Measurements from ENCODE around the gene BTG1.

The BTG1 gene

DNA sequence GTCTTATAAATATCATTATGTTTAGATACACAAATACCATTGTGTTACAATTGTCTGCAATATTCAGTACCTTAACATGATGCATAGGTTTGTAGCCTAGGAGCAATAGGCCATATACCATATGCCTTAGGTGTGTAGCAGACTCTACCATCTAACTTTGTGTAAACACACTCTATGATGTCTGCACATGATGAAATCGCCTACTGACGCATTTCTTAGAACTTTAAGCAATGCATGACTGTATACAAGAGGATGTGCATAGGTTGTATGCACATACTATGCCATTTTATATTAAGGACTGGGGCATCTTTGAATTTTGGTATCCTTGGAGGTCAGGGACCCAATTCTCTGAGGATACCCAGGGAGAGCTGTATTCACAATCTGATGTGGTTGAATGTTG lies 10.1 kb upstream of the BTG1 start:
- H3K4me3 ChIP-seq (ENCODE audit: insufficient read depth, low read depth, low read length, poor library complexity, severe bottlenecking), result no peak overlapping the region
- H3K4me1 ChIP-seq (ENCODE audit: control insufficient read depth, insufficient read depth, low read length, poor library complexity, severe bottlenecking), result no peaks in the 10 kb centered on the region
- no peak overlapping the region for H3K27ac ChIP-seq (ENCODE audit: insufficient read depth, low read length, poor library complexity, severe bottlenecking)
- no peak for DNase-seq
- H3K27me3 ChIP-seq (replicated peaks; ENCODE audit: control insufficient read depth, insufficient read depth, low read length, poor library complexity, severe bottlenecking), result no peaks in the 10 kb centered on the region
- H3K36me3 ChIP-seq (ENCODE audit: control insufficient read depth, insufficient read depth, low read length), result no peaks in the 10 kb centered on the region
- H3K9me3 ChIP-seq (ENCODE audit: control insufficient read depth, low read length), result no peaks in the 10 kb centered on the region

GRCh38 chr12:92151916-92152315 lies 6.3 kb upstream of the BTG1 start:
- no peaks in the 10 kb centered on the region for H3K4me1 ChIP-seq (ENCODE audit: control insufficient read depth, insufficient read depth, low read length, poor library complexity, severe bottlenecking)
- no peaks in the 10 kb centered on the region for H3K36me3 ChIP-seq (ENCODE audit: control insufficient read depth, insufficient read depth, low read length)

DNA sequence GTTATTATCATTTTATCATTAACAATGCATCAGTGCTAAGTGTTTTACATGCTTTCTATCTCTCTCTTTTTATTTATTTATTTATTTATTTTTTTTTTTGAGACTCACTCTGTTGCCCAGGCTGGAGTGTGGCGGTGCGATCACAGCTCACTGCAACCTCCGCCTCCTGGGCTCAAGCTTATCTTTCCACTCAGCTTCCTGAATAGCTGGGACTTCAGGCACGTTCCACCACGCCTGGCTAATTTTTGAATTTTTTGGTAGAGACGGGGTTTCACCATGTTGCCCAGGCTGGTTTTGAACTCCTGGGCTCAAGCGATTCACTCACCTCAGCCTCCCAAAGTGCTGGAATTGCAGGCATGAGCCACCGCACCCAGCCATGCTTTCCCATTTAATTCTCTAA lies 3.9 kb upstream of the BTG1 start:
- no peak for DNase-seq
- H3K4me3 ChIP-seq (ENCODE audit: insufficient read depth, low read depth, low read length, poor library complexity, severe bottlenecking), result no peak overlapping the region
- no peaks in the 10 kb centered on the region for H3K4me1 ChIP-seq (ENCODE audit: control insufficient read depth, insufficient read depth, low read length, poor library complexity, severe bottlenecking)
- H3K27me3 ChIP-seq (replicated peaks; ENCODE audit: control insufficient read depth, insufficient read depth, low read length, poor library complexity, severe bottlenecking), result no peaks in the 10 kb centered on the region
- peaks cover 8% of the 10 kb centered on the region for H3K36me3 ChIP-seq (ENCODE audit: control insufficient read depth, insufficient read depth, low read length)
- H3K9me3 ChIP-seq (ENCODE audit: control insufficient read depth, low read length), result no peaks in the 10 kb centered on the region
- no peak overlapping the region for H3K27ac ChIP-seq (ENCODE audit: insufficient read depth, low read length, poor library complexity, severe bottlenecking)

More at GRCh38 chr12:92151916-92152315, 6.3 kb upstream of the BTG1 start:
- no peaks in the 10 kb centered on the region for H3K9me3 ChIP-seq (ENCODE audit: control insufficient read depth, low read length)
- no peak for DNase-seq
- no peak overlapping the region for H3K27ac ChIP-seq (ENCODE audit: insufficient read depth, low read length, poor library complexity, severe bottlenecking)
- H3K4me3 ChIP-seq (ENCODE audit: insufficient read depth, low read depth, low read length, poor library complexity, severe bottlenecking), result no peak overlapping the region
- no peaks in the 10 kb centered on the region for H3K27me3 ChIP-seq (replicated peaks; ENCODE audit: control insufficient read depth, insufficient read depth, low read length, poor library complexity, severe bottlenecking)

GRCh38 chr12:92147491-92147890 lies 1.8 kb upstream of the BTG1 start:
- no peak for DNase-seq
- no peak overlapping the region for H3K27ac ChIP-seq (ENCODE audit: insufficient read depth, low read length, poor library complexity, severe bottlenecking)
- H3K4me3 ChIP-seq (ENCODE audit: insufficient read depth, low read depth, low read length, poor library complexity, severe bottlenecking), result peak overlapping the region; percentile 90
- no peaks in the 10 kb centered on the region for H3K27me3 ChIP-seq (replicated peaks; ENCODE audit: control insufficient read depth, insufficient read depth, low read length, poor library complexity, severe bottlenecking)
- no peaks in the 10 kb centered on the region for H3K4me1 ChIP-seq (ENCODE audit: control insufficient read depth, insufficient read depth, low read length, poor library complexity, severe bottlenecking)
- peaks cover 27% of the 10 kb centered on the region for H3K36me3 ChIP-seq (ENCODE audit: control insufficient read depth, insufficient read depth, low read length)
- no peaks in the 10 kb centered on the region for H3K9me3 ChIP-seq (ENCODE audit: control insufficient read depth, low read length)

GRCh38 chr12:92146497-92147224 lies 1.0 kb upstream of the BTG1 start:
- Histone ChIP-seq H3K4me3 (ENCODE audit: insufficient read depth, low read depth, low read length, poor library complexity, severe bottlenecking) (peak overlapping the region; percentile 90), H3K4me1 (ENCODE audit: control insufficient read depth, insufficient read depth, low read length, poor library complexity, severe bottlenecking) (no peaks in the 10 kb centered on the region)

GRCh38 chr12:92145481-92145730 lies 240 bp downstream of the BTG1 start:
- no peak for DNase-seq
- H3K4me3 ChIP-seq (ENCODE audit: insufficient read depth, low read depth, low read length, poor library complexity, severe bottlenecking), result peak overlapping the region; percentile 87
- H3K36me3 ChIP-seq (ENCODE audit: control insufficient read depth, insufficient read depth, low read length), result peaks cover 47% of the 10 kb centered on the region
- H3K4me1 ChIP-seq (ENCODE audit: control insufficient read depth, insufficient read depth, low read length, poor library complexity, severe bottlenecking), result no peaks in the 10 kb centered on the region
- no peaks in the 10 kb centered on the region for H3K9me3 ChIP-seq (ENCODE audit: control insufficient read depth, low read length)
- H3K27ac ChIP-seq (ENCODE audit: insufficient read depth, low read length, poor library complexity, severe bottlenecking), result peak overlapping the region; percentile 91
- H3K27me3 ChIP-seq (replicated peaks; ENCODE audit: control insufficient read depth, insufficient read depth, low read length, poor library complexity, severe bottlenecking), result no peaks in the 10 kb centered on the region

More at GRCh38 chr12:92146497-92147224, 1.0 kb upstream of the BTG1 start:
- no peaks in the 10 kb centered on the region for H3K27me3 ChIP-seq (replicated peaks; ENCODE audit: control insufficient read depth, insufficient read depth, low read length, poor library complexity, severe bottlenecking)
- DNase-seq, result no peak
- H3K36me3 ChIP-seq (ENCODE audit: control insufficient read depth, insufficient read depth, low read length), result peaks cover 35% of the 10 kb centered on the region
- no peaks in the 10 kb centered on the region for H3K9me3 ChIP-seq (ENCODE audit: control insufficient read depth, low read length)
- peak overlapping the region; percentile 93 for H3K27ac ChIP-seq (ENCODE audit: insufficient read depth, low read length, poor library complexity, severe bottlenecking)

DNA sequence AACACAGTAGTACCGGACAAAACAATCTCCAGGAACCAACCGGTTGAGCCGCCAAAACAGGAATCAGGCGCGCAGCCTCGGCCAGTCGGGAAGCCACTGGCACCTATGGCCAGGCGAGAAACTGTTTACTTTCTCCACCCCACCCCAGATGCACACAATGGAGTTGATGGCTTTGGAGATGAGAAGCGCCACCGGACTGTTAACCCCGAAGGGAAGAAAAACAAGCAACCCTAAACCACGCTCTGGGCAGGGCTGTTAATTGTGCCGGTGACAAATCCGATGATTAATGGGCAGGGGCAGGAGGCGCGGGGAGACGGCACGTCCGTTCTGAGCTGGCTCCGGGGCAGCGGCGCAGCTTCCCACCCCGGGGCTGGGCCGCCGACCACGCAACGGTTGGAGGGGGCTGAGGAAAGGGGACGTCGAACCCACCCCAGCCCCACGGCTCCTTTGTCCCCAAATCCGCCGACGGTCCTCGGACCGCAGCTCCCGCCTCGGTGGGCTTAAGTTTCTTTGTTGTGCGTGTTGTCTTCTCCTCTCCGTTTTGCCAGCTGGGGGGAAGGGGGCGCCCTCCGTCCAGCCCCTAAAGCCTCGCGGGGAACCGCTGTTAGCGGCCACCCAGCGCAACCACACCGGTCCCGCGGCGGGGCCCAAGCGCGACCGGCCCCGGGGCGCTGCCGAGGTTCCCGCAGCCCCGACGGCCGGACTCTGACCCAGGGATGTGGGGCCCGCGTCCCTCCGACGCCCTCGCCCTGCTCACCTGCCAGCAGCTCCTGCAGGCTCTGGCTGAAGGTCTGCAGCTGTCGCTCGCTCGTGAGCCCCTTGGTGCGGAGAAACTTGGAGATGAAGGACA lies 790 bp downstream of the BTG1 start:
- Histone ChIP-seq H3K27ac (ENCODE audit: insufficient read depth, low read length, poor library complexity, severe bottlenecking) (peak overlapping the region; percentile 91), H3K4me3 (ENCODE audit: insufficient read depth, low read depth, low read length, poor library complexity, severe bottlenecking) (peak overlapping the region; percentile 87), H3K9me3 (ENCODE audit: control insufficient read depth, low read length) (no peaks in the 10 kb centered on the region), H3K27me3 (replicated peaks; ENCODE audit: control insufficient read depth, insufficient read depth, low read length, poor library complexity, severe bottlenecking) (no peaks in the 10 kb centered on the region), H3K36me3 (ENCODE audit: control insufficient read depth, insufficient read depth, low read length) (peaks cover 51% of the 10 kb centered on the region), H3K4me1 (ENCODE audit: control insufficient read depth, insufficient read depth, low read length, poor library complexity, severe bottlenecking) (no peaks in the 10 kb centered on the region)
- peak; percentile 8 to 31 (median 18) for DNase-seq

DNA sequence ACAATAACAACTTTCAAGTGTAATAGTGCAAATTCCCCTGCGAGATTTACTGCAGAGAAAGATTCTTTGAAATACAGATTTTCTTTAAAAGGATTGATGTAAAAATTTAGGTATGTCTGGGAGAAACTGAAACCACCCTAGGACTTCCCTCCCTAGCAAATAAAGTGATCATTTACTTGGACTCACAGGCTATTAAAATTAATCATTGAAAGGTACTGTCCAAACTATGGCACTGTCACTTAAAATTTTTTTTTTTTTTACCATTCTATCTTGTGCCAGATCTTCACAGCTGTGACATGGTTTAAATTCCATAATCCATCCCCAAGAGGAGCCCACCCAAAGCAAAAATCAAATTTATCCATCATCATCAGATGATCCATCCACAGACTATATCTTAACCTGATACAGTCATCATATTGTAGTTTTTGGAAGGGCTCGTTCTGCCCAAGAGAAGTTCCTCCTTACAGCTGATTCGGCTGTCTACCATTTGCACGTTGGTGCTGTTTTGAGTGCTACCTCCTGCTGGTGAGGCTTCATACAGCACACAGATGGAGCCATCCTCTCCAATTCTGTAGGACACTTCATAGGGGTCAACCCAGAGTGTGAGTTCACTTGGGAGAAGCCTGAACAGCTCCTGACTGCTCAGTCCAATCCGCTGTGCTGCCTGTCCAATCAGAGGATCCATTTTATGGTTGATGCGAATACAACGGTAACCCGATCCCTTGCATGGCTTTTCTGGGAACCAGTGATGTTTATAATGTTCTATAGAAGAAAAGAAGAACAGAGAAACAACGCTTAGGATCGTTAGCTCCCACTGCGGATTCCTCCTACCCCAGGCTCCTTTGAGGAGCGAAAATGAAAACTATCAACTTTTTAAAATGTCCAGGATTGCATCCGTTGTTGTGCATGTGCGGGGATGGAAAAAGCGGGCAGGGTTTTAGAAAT lies 1.7 kb downstream of the BTG1 start:
- peak overlapping the region; percentile 91 for H3K27ac ChIP-seq (ENCODE audit: insufficient read depth, low read length, poor library complexity, severe bottlenecking)
- H3K36me3 ChIP-seq (ENCODE audit: control insufficient read depth, insufficient read depth, low read length), result peaks cover 55% of the 10 kb centered on the region

GRCh38 chr12:92143258-92143657 lies 2.4 kb downstream of the BTG1 start:
- no peak for DNase-seq
- peaks cover 55% of the 10 kb centered on the region for H3K36me3 ChIP-seq (ENCODE audit: control insufficient read depth, insufficient read depth, low read length)
- no peaks in the 10 kb centered on the region for H3K27me3 ChIP-seq (replicated peaks; ENCODE audit: control insufficient read depth, insufficient read depth, low read length, poor library complexity, severe bottlenecking)
- H3K4me1 ChIP-seq (ENCODE audit: control insufficient read depth, insufficient read depth, low read length, poor library complexity, severe bottlenecking), result no peaks in the 10 kb centered on the region
- H3K27ac ChIP-seq (ENCODE audit: insufficient read depth, low read length, poor library complexity, severe bottlenecking), result peak overlapping the region; percentile 91
- no peaks in the 10 kb centered on the region for H3K9me3 ChIP-seq (ENCODE audit: control insufficient read depth, low read length)
- peak overlapping the region; percentile 87 for H3K4me3 ChIP-seq (ENCODE audit: insufficient read depth, low read depth, low read length, poor library complexity, severe bottlenecking)

More for the DNA sequence above, 1.7 kb downstream of the BTG1 start:
- Histone ChIP-seq H3K4me3 (ENCODE audit: insufficient read depth, low read depth, low read length, poor library complexity, severe bottlenecking) (peak overlapping the region; percentile 87), H3K27me3 (replicated peaks; ENCODE audit: control insufficient read depth, insufficient read depth, low read length, poor library complexity, severe bottlenecking) (no peaks in the 10 kb centered on the region), H3K4me1 (ENCODE audit: control insufficient read depth, insufficient read depth, low read length, poor library complexity, severe bottlenecking) (no peaks in the 10 kb centered on the region), H3K9me3 (ENCODE audit: control insufficient read depth, low read length) (no peaks in the 10 kb centered on the region)
- DNase-seq, result peak; percentile 51 to 65 (median 57)
